Measurements from ENCODE around the gene FILIP1L. TPM values are rescaled to one million over a fixed set of nuclear protein-coding genes. Genes with fewer than 3 reads are reported as not detected.

Gene FILIP1L
- polyA plus RNA-seq, 1 donor (not counting 4 experiments of a cell fraction or from before 2014, with no cell fraction given): 14.7 TPM

DNA sequence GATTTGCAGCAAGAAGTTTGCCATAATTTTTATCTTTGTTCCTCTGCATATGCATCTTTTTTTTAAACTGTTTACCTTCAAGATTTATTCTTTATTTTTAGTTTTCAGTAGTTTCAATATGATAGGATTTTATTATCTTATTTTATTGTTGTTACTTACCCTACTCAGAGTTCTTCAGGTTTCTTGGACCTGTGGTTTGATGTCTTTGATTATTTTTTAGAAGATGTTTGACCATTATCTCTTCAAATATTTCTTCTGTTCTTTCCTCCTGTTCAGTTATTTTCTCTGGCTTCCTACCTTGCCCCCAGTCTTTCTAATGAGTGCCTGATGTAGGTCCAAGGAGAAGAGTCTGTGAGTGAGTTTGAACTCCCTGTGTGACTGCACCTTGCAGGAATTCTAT lies 137.7 kb downstream of the FILIP1L start:
- H3K4me1 ChIP-seq (ENCODE audit: control insufficient read depth, extremely low read depth, insufficient read depth, low read length): no peaks in the 10 kb centered on the region
- dilution Hi-C loops (cut with MboI; ENCODE audit: extremely low pct_ligation_motif_present, low sequenced_read_pairs): no loop called here
- no peaks in the 10 kb centered on the region for H3K9me3 ChIP-seq (ENCODE audit: control insufficient read depth, low read depth, low read length)
- no peak for DNase-seq (ENCODE audit: low read depth, low spot score)
- TF ChIP-seq, protein P1, sequence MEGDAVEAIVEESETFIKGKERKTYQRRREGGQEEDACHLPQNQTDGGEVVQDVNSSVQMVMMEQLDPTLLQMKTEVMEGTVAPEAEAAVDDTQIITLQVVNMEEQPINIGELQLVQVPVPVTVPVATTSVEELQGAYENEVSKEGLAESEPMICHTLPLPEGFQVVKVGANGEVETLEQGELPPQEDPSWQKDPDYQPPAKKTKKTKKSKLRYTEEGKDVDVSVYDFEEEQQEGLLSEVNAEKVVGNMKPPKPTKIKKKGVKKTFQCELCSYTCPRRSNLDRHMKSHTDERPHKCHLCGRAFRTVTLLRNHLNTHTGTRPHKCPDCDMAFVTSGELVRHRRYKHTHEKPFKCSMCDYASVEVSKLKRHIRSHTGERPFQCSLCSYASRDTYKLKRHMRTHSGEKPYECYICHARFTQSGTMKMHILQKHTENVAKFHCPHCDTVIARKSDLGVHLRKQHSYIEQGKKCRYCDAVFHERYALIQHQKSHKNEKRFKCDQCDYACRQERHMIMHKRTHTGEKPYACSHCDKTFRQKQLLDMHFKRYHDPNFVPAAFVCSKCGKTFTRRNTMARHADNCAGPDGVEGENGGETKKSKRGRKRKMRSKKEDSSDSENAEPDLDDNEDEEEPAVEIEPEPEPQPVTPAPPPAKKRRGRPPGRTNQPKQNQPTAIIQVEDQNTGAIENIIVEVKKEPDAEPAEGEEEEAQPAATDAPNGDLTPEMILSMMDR (optimal IDR thresholded peaks at IDR 0.05 in 1 of 3, IDR thresholded peaks at IDR 0.05 in 1 of 3, conservative IDR thresholded peaks at IDR 0.05 in 1 of 3; ENCODE audit: extremely low read depth in 1 of 3, insufficient read depth in 2 of 3, low read length in 3 of 3): no peak
- TF ChIP-seq EZH2 (IDR thresholded peaks at IDR 0.05; ENCODE audit: low read length): no peak
- FAIRE-seq: no peak
- H2AFZ ChIP-seq (ENCODE audit: control insufficient read depth, low read length): no peak overlapping the region
- no peaks in the 10 kb centered on the region for H3K9me1 ChIP-seq (ENCODE audit: control insufficient read depth, extremely low read depth, insufficient read depth, low read length)
- no peaks in the 10 kb centered on the region for H3K27me3 ChIP-seq (ENCODE audit: control insufficient read depth, extremely low read depth, insufficient read depth, low read length)
- no peak overlapping the region for H3K9ac ChIP-seq (ENCODE audit: control insufficient read depth, extremely low read depth, insufficient read depth, low read length)
- H3K36me3 ChIP-seq (ENCODE audit: control insufficient read depth in 2 of 2, extremely low read depth in 1 of 2, insufficient read depth in 2 of 2, low read length in 2 of 2): no peaks in the 10 kb centered on the region
- H3K27ac ChIP-seq (ENCODE audit: control insufficient read depth, insufficient read depth, low read length): no peak overlapping the region
- H3K4me2 ChIP-seq (ENCODE audit: control insufficient read depth, extremely low read depth, insufficient read depth, low read depth, low read length): no peak overlapping the region
- no peak overlapping the region for H3K4me3 ChIP-seq (ENCODE audit: control insufficient read depth in 2 of 3, extremely low read depth in 1 of 3, insufficient read depth in 2 of 3, low read depth in 1 of 3, low read length in 3 of 3)
- no peaks in the 10 kb centered on the region for H3K79me2 ChIP-seq (ENCODE audit: control insufficient read depth, insufficient read depth, low read length)
- H4K20me1 ChIP-seq (ENCODE audit: control insufficient read depth, extremely low read depth, insufficient read depth, low read length): no peaks in the 10 kb centered on the region

DNA sequence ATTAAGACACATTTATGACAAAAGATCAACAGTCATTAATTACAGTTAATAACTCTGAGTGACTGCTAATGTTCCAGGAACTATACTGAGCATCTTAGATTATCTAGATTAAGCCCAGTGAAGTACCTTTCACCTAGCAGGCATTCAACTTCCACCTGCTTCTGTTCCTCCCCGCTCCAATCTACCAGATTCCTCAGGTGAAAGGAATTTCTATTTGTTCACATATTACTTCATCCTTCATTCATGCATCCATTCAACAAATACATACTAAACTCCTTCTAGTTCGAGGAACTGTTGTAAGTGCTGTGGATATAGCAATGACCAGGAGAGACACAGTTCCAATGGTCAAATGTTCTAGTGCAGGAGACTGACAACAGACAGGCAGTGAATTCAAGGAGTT lies 139.3 kb downstream of the FILIP1L start:
- no peak for DNase-seq (ENCODE audit: low read depth, low spot score)
- no peak for TF ChIP-seq EZH2 (IDR thresholded peaks at IDR 0.05; ENCODE audit: low read length)
- TF ChIP-seq, protein P1 (optimal IDR thresholded peaks at IDR 0.05 in 1 of 3, IDR thresholded peaks at IDR 0.05 in 1 of 3, conservative IDR thresholded peaks at IDR 0.05 in 1 of 3; ENCODE audit: extremely low read depth in 1 of 3, insufficient read depth in 2 of 3, low read length in 3 of 3): no peak
- Histone ChIP-seq H3K27me3 (ENCODE audit: control insufficient read depth, extremely low read depth, insufficient read depth, low read length) (no peaks in the 10 kb centered on the region), H4K20me1 (ENCODE audit: control insufficient read depth, extremely low read depth, insufficient read depth, low read length) (no peaks in the 10 kb centered on the region), H3K4me1 (ENCODE audit: control insufficient read depth, extremely low read depth, insufficient read depth, low read length) (no peaks in the 10 kb centered on the region), H3K9ac (ENCODE audit: control insufficient read depth, extremely low read depth, insufficient read depth, low read length) (no peak overlapping the region), H3K27ac (ENCODE audit: control insufficient read depth, insufficient read depth, low read length) (no peak overlapping the region), H3K9me1 (ENCODE audit: control insufficient read depth, extremely low read depth, insufficient read depth, low read length) (no peaks in the 10 kb centered on the region), H3K4me3 (ENCODE audit: control insufficient read depth in 2 of 3, extremely low read depth in 1 of 3, insufficient read depth in 2 of 3, low read depth in 1 of 3, low read length in 3 of 3) (no peak overlapping the region), H3K79me2 (ENCODE audit: control insufficient read depth, insufficient read depth, low read length) (no peaks in the 10 kb centered on the region), H3K36me3 (ENCODE audit: control insufficient read depth in 2 of 2, extremely low read depth in 1 of 2, insufficient read depth in 2 of 2, low read length in 2 of 2) (no peaks in the 10 kb centered on the region), H3K9me3 (ENCODE audit: control insufficient read depth, low read depth, low read length) (no peaks in the 10 kb centered on the region), H2AFZ (ENCODE audit: control insufficient read depth, low read length) (no peak overlapping the region), H3K4me2 (ENCODE audit: control insufficient read depth, extremely low read depth, insufficient read depth, low read depth, low read length) (no peak overlapping the region)
- dilution Hi-C loops (cut with MboI; ENCODE audit: extremely low pct_ligation_motif_present, low sequenced_read_pairs): no loop called here
- FAIRE-seq: no peak

Data from keratinocyte (primary cell).